HepG2 (cell line): ENCODE data around the gene RAB3A. TPM values are rescaled to one million over a fixed set of nuclear protein-coding genes. Genes with fewer than 3 reads are reported as not detected.

Source experiments
- ATAC-seq: fragments of 200-7000 bp; cut with Tn5 transposase; 3 replicates; pipeline ENCODE4 v1.9.1; 2020; ENCODE audit warnings: mild to moderate bottlenecking, moderate library complexity
- BruUV-seq: library from RNA; stranded (reverse); fragments of 400-500 nt; replicated peaks from 2 replicates; lab custom pipeline; 2021; lab: Mats Ljungman, UMichigan
- CTCF ChIA-PET: fragments of 300-600 bp; formaldehyde crosslinking; extraction: SDS; loops from one replicate; lab custom pipeline; 2021; ENCODE audit warnings: low total read pairs, inconsistent platforms, low intra/inter-chr PET ratio; lab: Yijun Ruan, JAX
- POLR2A ChIA-PET: fragments of 350-600 bp; sonication (Branson Sonifier 250); formaldehyde crosslinking; loops from one replicate; lab custom pipeline; 2020; ENCODE audit warnings: antibody characterized with exemption, inconsistent platforms; lab: Yijun Ruan, JAX
- DNase-seq: peaks from one replicate; pipeline ENCODE4 v3.0.0-alpha.2; 2015; ENCODE audit warnings: low spot score
- FAIRE-seq: peaks from 3 replicates; lab custom pipeline; 2011; peaks lifted over from hg19 to GRCh38; lab: Jason Lieb, UNC
- H2AFZ ChIP-seq: one replicate; pipeline ENCODE4 v1.6.1; 2011; ENCODE audit warnings: low read length, inconsistent platforms
- H3K27ac ChIP-seq: fragments of 300-600 bp; 3 replicates; pipeline ENCODE4 v1.8.0; 2011; ENCODE audit warnings: mixed run types, mild to moderate bottlenecking, mixed read lengths, low read length, inconsistent platforms; ENCODE audit not compliant: insufficient read depth; ENCODE audit errors: extremely low read length
- H3K27me3 ChIP-seq, 2 experiments: fragments of 200-600 bp in 1 of 2; 2 replicates in 1 of 2; 3 replicates in 1 of 2; pipeline versions ENCODE4 v1.6.0 to v1.8.0; 2011; ENCODE audit warnings: low read length in 2 of 2, mild to moderate bottlenecking in 2 of 2, moderate library complexity in 2 of 2, inconsistent platforms in 1 of 2; ENCODE audit not compliant: insufficient read depth in 2 of 2, control insufficient read depth in 1 of 2
- H3K36me3 ChIP-seq, 2 experiments: fragments of 200-600 bp in 1 of 2; replicated peaks in 1 of 2; 2 replicates in 1 of 2; 3 replicates in 1 of 2; pipeline versions ENCODE4 v1.5.1 to v1.8.0; 2011; ENCODE audit warnings: low read length in 2 of 2, inconsistent platforms in 1 of 2; ENCODE audit not compliant: insufficient read depth in 2 of 2, control insufficient read depth in 1 of 2
- H3K4me1 ChIP-seq: 2 replicates; pipeline ENCODE4 v1.5.1; 2012; ENCODE audit warnings: low read length, inconsistent platforms; ENCODE audit not compliant: insufficient read depth
- H3K4me2 ChIP-seq: 2 replicates; pipeline ENCODE4 v1.6.0; 2011; ENCODE audit warnings: low read depth, low read length, inconsistent platforms
- H3K4me3 ChIP-seq, 3 experiments: fragments of 200-600 bp in 1 of 3; sonication (generic), shearing (Covaris generic) in 1 of 3; replicated peaks in 1 of 3; 2 replicates each; pipeline ENCODE4 v1.5.1; 2011 to 2016; ENCODE audit warnings: low read length in 3 of 3, inconsistent platforms in 2 of 3, low read depth in 2 of 3, mild to moderate bottlenecking in 2 of 3, control low read depth in 1 of 3, mixed read lengths in 1 of 3; ENCODE audit not compliant: insufficient read depth in 1 of 3
- H3K79me2 ChIP-seq: one replicate; pipeline ENCODE4 v1.6.1; 2011; ENCODE audit warnings: low read length, inconsistent platforms; ENCODE audit not compliant: insufficient read depth
- H3K9ac ChIP-seq: 2 replicates; pipeline ENCODE4 v1.6.0; 2011; ENCODE audit warnings: mild to moderate bottlenecking, low read depth, low read length, inconsistent platforms; ENCODE audit not compliant: insufficient read depth
- H3K9me3 ChIP-seq: 2 replicates; pipeline ENCODE4 v1.5.1; 2012; ENCODE audit warnings: mild to moderate bottlenecking, low read length
- H4K20me1 ChIP-seq: 2 replicates; pipeline ENCODE4 v1.6.0; 2011; ENCODE audit warnings: inconsistent platforms, mild to moderate bottlenecking, low read length, moderate library complexity; ENCODE audit not compliant: insufficient read depth
- BATF2 ChIP-seq: sonication (generic); formaldehyde crosslinking; IDR thresholded peaks from 2 replicates; pipeline ENCODE4 v1.8.0; 2022; ENCODE audit warnings: mild to moderate bottlenecking, missing genetic modification reagents, moderate library complexity
- CEBPB ChIP-seq: IDR thresholded peaks from 2 replicates; pipeline ENCODE4 v1.6.1; 2011; ENCODE audit warnings: low read depth, low read length, improper control_type of control experiment, borderline replicate concordance
- FIP1L1 ChIP-seq: fragments of 200-400 bp; formaldehyde crosslinking; IDR thresholded peaks from 2 replicates; pipeline ENCODE4 v1.6.1; 2018; ENCODE audit warnings: low read depth, mild to moderate bottlenecking, low read length, moderate library complexity, borderline replicate concordance; ENCODE audit not compliant: insufficient read depth
- MXI1 ChIP-seq: IDR thresholded peaks from 3 replicates; pipeline ENCODE4 v1.6.1; 2012; ENCODE audit warnings: low read depth, low read length, inconsistent platforms, borderline replicate concordance
- MYPOP ChIP-seq: sonication (generic); formaldehyde crosslinking; IDR thresholded peaks from 2 replicates; pipeline ENCODE4 v1.8.1; 2023; ENCODE audit warnings: mild to moderate bottlenecking, moderate library complexity, missing genetic modification reagents
- NFYB ChIP-seq: sonication (generic); formaldehyde crosslinking; IDR thresholded peaks from 2 replicates; pipeline ENCODE4 v1.4.0; 2020; ENCODE audit warnings: missing genetic modification reagents
- POLR2A ChIP-seq, 2 experiments: IDR thresholded peaks; 2 replicates each; pipeline ENCODE4 v1.6.1; 2011; ENCODE audit warnings: low read depth in 2 of 2, low read length in 2 of 2, mild to moderate bottlenecking in 1 of 2, moderate library complexity in 1 of 2; ENCODE audit not compliant: insufficient read depth in 1 of 2
- RXRA ChIP-seq: sonication (generic); formaldehyde crosslinking; IDR thresholded peaks from 2 replicates; pipeline ENCODE4 v1.5.1; 2020; ENCODE audit warnings: missing genetic modification reagents
- SMAD3 ChIP-seq: sonication (generic); formaldehyde crosslinking; IDR thresholded peaks from 2 replicates; pipeline ENCODE4 v1.4.0; 2020; ENCODE audit warnings: missing genetic modification reagents
- TGIF2 ChIP-seq: IDR thresholded peaks from 2 replicates; pipeline ENCODE4 v1.6.1; 2016; ENCODE audit warnings: control low read depth, missing compliant biosample characterization
- ZBTB4 ChIP-seq: sonication (generic); formaldehyde crosslinking; IDR thresholded peaks from 2 replicates; pipeline ENCODE4 v1.4.0; 2020; ENCODE audit warnings: missing genetic modification reagents, mild to moderate bottlenecking, borderline replicate concordance
- ZBTB7A ChIP-seq: sonication (generic); formaldehyde crosslinking; IDR thresholded peaks from 2 replicates; pipeline ENCODE4 v1.8.0; 2022; ENCODE audit warnings: mild to moderate bottlenecking, missing genetic modification reagents
- ZNF354B ChIP-seq: sonication (generic); formaldehyde crosslinking; IDR thresholded peaks from 2 replicates; pipeline ENCODE4 v1.8.0; 2022; ENCODE audit warnings: mild to moderate bottlenecking, missing genetic modification reagents
- ZNF513 ChIP-seq: sonication (generic); formaldehyde crosslinking; conservative IDR thresholded peaks from 2 replicates; pipeline ENCODE4 v1.5.0; 2020; ENCODE audit warnings: missing genetic modification reagents
- ZNF569 ChIP-seq: sonication (generic); formaldehyde crosslinking; IDR thresholded peaks from 2 replicates; pipeline ENCODE4 v1.5.0; 2020; ENCODE audit warnings: mild to moderate bottlenecking, missing genetic modification reagents, moderate library complexity, borderline replicate concordance
- WGBS: methylation state at CpG from one replicate; pipeline ENCODE4 v1.1.6; 2017; ENCODE audit warnings: low lambda C conversion rate; 5-methylcytosine and 5-hydroxymethylcytosine counted together
- in situ Hi-C: cut with HindIII; loops from 2 replicates; pipeline ENCODE4 v1.10.0; 2017; ENCODE audit warnings: low pct_unique_long_range_greater_than_20kb; ENCODE audit not compliant: extremely low pct_ligation_motif_present
- intact Hi-C: fragments of 100-400 bp; cut with micrococcal nuclease; formaldehyde crosslinking; loops from one replicate; pipeline ENCODE4 v1.10.0; 2022; ENCODE audit not compliant: unreplicated experiment
- polyA plus RNA-seq, 8 experiments: library from polyadenylated mRNA; depleted of rRNA in 3 of 8; stranded (reverse) in 7 of 8; unstranded in 1 of 8; fragments of >200 nt; fragmentation: Illumina TruSeq in 4 of 8; extraction: Trizol in 4 of 8; gene quantifications; 2 replicates each; pipeline versions ENCODE4 v1.2.1 to v1.2.3, GENCODE V29; 2011 to 2016; ENCODE audit warnings: low read depth in 4 of 8, missing spikeins in 1 of 8, mixed read lengths in 1 of 8; ENCODE audit not compliant: insufficient read depth in 1 of 8
- total RNA-seq, 5 experiments: library from RNA; depleted of rRNA; stranded (reverse); fragments of >200 nt; fragmentation: Illumina TruSeq; extraction: Trizol; gene quantifications; 2 replicates each; pipeline ENCODE4 v1.2.3, GENCODE V29; 2016; ENCODE audit warnings: low read depth in 1 of 5

The RAB3A gene
- total and polyA plus RNA-seq, 2 of the 13 experiments (the other 11 are each of a cell fraction or from before 2014, with no cell fraction given): 0.58 to 0.98 TPM

GRCh38 chr19:18218159-18218558 is 14.3 kb upstream of the RAB3A start (continued):
- TF ChIP-seq ZNF513 (CRISPR knock-in tag) (no peak), CEBPB (no peak), POLR2A (IDR thresholded peaks at IDR 0.05; ENCODE audit: insufficient read depth in 1 of 2, low read depth in 2 of 2, low read length in 2 of 2) (no peak), MYPOP (no peak), TGIF2 (CRISPR knock-in tag) (no peak)
- TF ChIP-seq, all 625 proteins: peak for 0

GRCh38 chr19:18216789-18217188 is 12.9 kb upstream of the RAB3A start:
- Histone ChIP-seq H3K4me1 (peaks cover 8% of the 10 kb centered on the region), H3K36me3 (no peaks in the 10 kb centered on the region), H3K9ac (no peak overlapping the region), H3K4me2 (no peak overlapping the region), H3K27me3 (peaks cover 4 to 15% of the 10 kb centered on the region in 2 experiments; a peak in 3 of 5 replicates), H3K9me3 (no peaks in the 10 kb centered on the region), H3K4me3 (no peak overlapping the region), H4K20me1 (no peaks in the 10 kb centered on the region), H2AFZ (no peak overlapping the region), H3K27ac (no peak overlapping the region), H3K79me2 (no peaks in the 10 kb centered on the region)
- ChIA-PET POLR2A (no interaction called here), CTCF (no interaction called here)
- BruUV-seq: no TSS peak
- no peak for DNase-seq
- intact Hi-C loops: no loop called here
- in situ Hi-C loops: no loop called here
- no peak for ATAC-seq
- no peak for FAIRE-seq
- 91% methylated on average over 7 of the region's 8 CpGs for WGBS
- TF ChIP-seq ZNF354B (CRISPR knock-in tag): no peak
- no peak for TF ChIP-seq SMAD3
- no peak for TF ChIP-seq ZNF569 (CRISPR knock-in tag)
- no peak for TF ChIP-seq FIP1L1
- no peak for TF ChIP-seq BATF2 (CRISPR knock-in tag)
- no peak for TF ChIP-seq MXI1
- no peak for TF ChIP-seq ZBTB7A (CRISPR knock-in tag)
- TF ChIP-seq NFYB: no peak
- TF ChIP-seq ZBTB4: no peak
- no peak for TF ChIP-seq RXRA (CRISPR knock-in tag)
